ENCODE results near the gene SBF2.

Gene SBF2

DNA sequence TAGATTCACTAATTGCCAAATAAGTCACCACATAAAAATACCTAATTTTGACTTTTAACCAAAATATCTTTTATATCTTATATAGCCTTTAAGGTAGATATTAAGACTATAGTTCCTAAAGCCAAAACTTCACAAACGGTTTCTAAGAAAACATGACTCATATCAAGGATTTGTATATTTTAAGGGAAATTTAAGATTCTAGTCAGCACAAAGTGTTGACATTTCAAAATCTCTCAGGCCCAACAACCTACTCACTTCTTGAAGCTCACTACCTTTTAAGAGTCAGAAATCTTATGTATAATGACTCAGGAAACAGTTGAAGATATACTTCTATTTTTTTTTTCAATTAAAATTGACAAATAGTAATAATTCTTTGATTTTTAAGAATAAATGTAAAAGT, 221.9 kb downstream of the SBF2 start:
- no peak overlapping the region for H3K4me3 ChIP-seq (ENCODE audit: low read depth, low read length)
- TF ChIP-seq MYC (IDR thresholded peaks at IDR 0.05; ENCODE audit: low read depth, low read length): no peak
- no peak for TF ChIP-seq POLR2A (IDR thresholded peaks at IDR 0.05; ENCODE audit: extremely low read depth, insufficient read length)
- TF ChIP-seq, protein P1, sequence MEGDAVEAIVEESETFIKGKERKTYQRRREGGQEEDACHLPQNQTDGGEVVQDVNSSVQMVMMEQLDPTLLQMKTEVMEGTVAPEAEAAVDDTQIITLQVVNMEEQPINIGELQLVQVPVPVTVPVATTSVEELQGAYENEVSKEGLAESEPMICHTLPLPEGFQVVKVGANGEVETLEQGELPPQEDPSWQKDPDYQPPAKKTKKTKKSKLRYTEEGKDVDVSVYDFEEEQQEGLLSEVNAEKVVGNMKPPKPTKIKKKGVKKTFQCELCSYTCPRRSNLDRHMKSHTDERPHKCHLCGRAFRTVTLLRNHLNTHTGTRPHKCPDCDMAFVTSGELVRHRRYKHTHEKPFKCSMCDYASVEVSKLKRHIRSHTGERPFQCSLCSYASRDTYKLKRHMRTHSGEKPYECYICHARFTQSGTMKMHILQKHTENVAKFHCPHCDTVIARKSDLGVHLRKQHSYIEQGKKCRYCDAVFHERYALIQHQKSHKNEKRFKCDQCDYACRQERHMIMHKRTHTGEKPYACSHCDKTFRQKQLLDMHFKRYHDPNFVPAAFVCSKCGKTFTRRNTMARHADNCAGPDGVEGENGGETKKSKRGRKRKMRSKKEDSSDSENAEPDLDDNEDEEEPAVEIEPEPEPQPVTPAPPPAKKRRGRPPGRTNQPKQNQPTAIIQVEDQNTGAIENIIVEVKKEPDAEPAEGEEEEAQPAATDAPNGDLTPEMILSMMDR (IDR thresholded peaks at IDR 0.05; ENCODE audit: low read depth, low read length): no peak
- TF ChIP-seq, protein P2, sequence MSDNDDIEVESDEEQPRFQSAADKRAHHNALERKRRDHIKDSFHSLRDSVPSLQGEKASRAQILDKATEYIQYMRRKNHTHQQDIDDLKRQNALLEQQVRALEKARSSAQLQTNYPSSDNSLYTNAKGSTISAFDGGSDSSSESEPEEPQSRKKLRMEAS (IDR thresholded peaks at IDR 0.05; ENCODE audit: low read depth, low read length): no peak
- DNase-seq (ENCODE audit: low read depth): no peak

DNA sequence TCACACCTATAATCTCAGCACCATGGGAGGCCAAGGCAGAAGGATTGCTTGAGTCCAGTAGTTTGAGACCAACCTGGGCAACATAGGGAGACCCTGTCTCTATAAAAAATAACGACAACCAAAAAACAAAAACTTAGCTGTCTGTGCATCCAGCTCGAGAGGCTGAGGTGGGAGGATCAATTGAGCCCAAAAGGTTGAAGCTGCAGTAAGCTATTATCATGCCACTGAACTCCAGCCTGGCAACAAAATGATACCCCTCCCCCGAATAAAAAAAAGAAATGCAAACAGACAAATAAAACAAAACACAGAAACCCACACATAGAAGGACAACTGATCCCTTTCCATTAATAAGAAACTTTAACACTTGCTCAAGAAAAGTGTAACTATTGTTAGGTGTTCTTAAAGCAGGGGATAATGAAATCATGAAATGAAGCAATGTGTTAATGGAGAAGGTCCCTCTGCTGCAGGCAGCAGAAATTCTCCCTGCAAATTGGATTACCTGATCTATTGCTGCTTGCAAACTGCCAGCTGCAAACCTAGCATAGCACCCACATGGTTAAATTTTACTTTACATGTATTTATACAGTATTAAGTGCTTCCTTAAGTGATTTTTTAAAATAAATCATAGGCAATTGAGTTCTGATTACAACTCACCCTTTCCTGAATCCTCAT, 226.3 kb downstream of the SBF2 start:
- no peak overlapping the region for H3K4me3 ChIP-seq (ENCODE audit: low read depth, low read length)
- TF ChIP-seq MYC (IDR thresholded peaks at IDR 0.05; ENCODE audit: low read depth, low read length): no peak
- TF ChIP-seq, protein P1 (IDR thresholded peaks at IDR 0.05; ENCODE audit: low read depth, low read length): no peak
- TF ChIP-seq POLR2A (IDR thresholded peaks at IDR 0.05; ENCODE audit: extremely low read depth, insufficient read length): no peak
- TF ChIP-seq, protein P2 (IDR thresholded peaks at IDR 0.05; ENCODE audit: low read depth, low read length): no peak
- DNase-seq (ENCODE audit: low read depth): no peak

DNA sequence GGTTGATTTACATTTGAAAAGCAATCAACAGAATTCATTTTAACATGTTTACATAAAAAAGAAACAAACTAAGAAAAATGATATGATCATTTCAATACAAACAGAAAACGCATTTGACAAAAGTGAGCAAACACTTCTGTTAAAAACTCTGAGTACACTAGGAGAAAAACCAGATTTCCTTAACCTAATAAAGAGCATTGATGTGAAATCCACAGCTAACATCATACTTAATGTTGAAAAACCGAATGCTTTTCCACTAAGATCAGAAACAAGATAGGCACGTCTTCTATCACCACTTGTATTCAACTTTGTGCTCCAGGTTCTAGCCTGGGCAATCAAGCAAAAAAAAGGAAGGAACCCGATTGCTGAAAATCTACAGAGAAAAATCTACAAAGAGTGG, 227.6 kb downstream of the SBF2 start:
- DNase-seq (ENCODE audit: low read depth): no peak
- TF ChIP-seq, protein P1 (IDR thresholded peaks at IDR 0.05; ENCODE audit: low read depth, low read length): no peak
- no peak for TF ChIP-seq POLR2A (IDR thresholded peaks at IDR 0.05; ENCODE audit: extremely low read depth, insufficient read length)
- TF ChIP-seq, protein P2 (IDR thresholded peaks at IDR 0.05; ENCODE audit: low read depth, low read length): no peak
- TF ChIP-seq MYC (IDR thresholded peaks at IDR 0.05; ENCODE audit: low read depth, low read length): no peak
- no peak overlapping the region for H3K4me3 ChIP-seq (ENCODE audit: low read depth, low read length)

DNA sequence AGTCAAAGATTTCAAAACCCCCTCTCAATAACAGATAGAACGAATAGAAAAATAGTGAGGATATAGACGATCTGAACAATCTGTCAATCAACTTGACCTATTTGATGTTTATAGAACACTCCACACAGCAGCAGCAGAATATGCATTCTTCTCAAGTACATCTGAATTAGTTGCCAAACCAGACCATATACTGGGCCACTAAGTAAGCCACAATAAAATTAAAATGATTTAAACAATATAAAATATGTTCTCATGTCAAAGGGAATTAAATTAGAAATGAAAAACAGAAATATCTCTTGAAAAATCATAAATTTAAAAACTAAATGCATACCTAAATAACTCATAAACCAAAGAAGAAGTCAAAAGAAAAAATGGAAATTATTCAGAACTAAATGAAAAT, 229.2 kb downstream of the SBF2 start:
- H3K4me3 ChIP-seq (ENCODE audit: low read depth, low read length): no peak overlapping the region
- TF ChIP-seq, protein P2 (IDR thresholded peaks at IDR 0.05; ENCODE audit: low read depth, low read length): no peak
- TF ChIP-seq, protein P1 (IDR thresholded peaks at IDR 0.05; ENCODE audit: low read depth, low read length): no peak
- TF ChIP-seq POLR2A (IDR thresholded peaks at IDR 0.05; ENCODE audit: extremely low read depth, insufficient read length) (no peak), MYC (IDR thresholded peaks at IDR 0.05; ENCODE audit: low read depth, low read length) (no peak)
- DNase-seq (ENCODE audit: low read depth): no peak

DNA sequence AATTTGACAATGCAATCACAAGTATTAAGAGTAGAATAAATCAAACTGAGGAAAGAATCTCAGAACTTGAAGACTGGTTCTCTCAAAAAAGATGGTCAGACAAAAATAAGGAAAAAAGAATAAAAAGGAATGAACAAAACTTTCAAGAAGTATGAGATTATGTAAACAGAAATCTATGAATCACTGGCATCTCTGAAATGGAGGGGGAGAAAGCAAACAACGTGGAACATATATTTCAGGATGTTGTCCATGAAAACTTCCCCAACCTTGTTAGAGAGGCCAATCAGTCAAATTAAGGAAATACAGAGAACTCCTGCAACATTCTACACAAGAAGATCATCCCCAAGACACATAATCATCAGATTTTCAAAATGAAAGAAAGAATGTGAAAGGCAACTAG, 235.7 kb downstream of the SBF2 start:
- TF ChIP-seq, protein P2 (IDR thresholded peaks at IDR 0.05; ENCODE audit: low read depth, low read length): no peak
- no peak for TF ChIP-seq POLR2A (IDR thresholded peaks at IDR 0.05; ENCODE audit: extremely low read depth, insufficient read length)
- no peak for TF ChIP-seq MYC (IDR thresholded peaks at IDR 0.05; ENCODE audit: low read depth, low read length)
- TF ChIP-seq, protein P1 (IDR thresholded peaks at IDR 0.05; ENCODE audit: low read depth, low read length): no peak
- H3K4me3 ChIP-seq (ENCODE audit: low read depth, low read length): no peak overlapping the region
- DNase-seq (ENCODE audit: low read depth): no peak
